ENCODE results near the gene CCDC178.

Gene CCDC178

GRCh38 chr18:33034945-33035344 lies 405.6 kb downstream of the CCDC178 start:
- no peak for DNase-seq (ENCODE audit: low read depth in 1 of 2, low spot score in 1 of 2)
- H3K27ac ChIP-seq (replicated peaks): no peak overlapping the region
- H3K4me3 ChIP-seq (replicated peaks; ENCODE audit: insufficient read depth, low read length): no peak overlapping the region
- TF ChIP-seq CTCF (IDR thresholded peaks at IDR 0.05; ENCODE audit: insufficient read depth, low read length) (no peak), REST (IDR thresholded peaks at IDR 0.05; ENCODE audit: insufficient replicate concordance, low read depth) (no peak), GABPA (IDR thresholded peaks at IDR 0.05; ENCODE audit: low read depth) (no peak), POLR2AphosphoS5 (IDR thresholded peaks at IDR 0.05; ENCODE audit: low read depth) (no peak), SPI1 (IDR thresholded peaks at IDR 0.05; ENCODE audit: borderline replicate concordance, low read depth) (no peak)
- H3K27me3 ChIP-seq (ENCODE audit: insufficient read depth, poor library complexity, severe bottlenecking): no peaks in the 10 kb centered on the region

DNA sequence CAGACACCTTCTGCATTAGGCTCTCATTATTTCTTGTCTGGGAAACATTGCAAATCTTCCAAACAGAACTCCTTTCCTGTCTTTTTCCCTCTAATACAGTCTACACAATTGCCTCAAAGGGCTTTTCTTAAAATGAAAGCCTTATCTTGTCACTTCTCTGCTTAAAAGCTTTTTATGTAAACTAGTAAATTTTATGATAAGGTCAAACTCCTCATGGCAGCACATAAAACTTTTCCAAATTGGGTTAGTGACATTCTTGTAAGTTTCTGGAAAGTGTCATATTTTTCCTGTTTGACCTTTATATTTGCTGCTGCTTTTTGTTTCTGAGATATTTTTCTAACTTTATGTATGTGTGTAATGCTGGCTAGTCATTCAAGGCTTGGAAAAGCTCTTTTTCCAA lies 406.3 kb downstream of the CCDC178 start:
- DNase-seq (ENCODE audit: low read depth in 1 of 2, low spot score in 1 of 2): no peak
- no peak for TF ChIP-seq CTCF (IDR thresholded peaks at IDR 0.05; ENCODE audit: insufficient read depth, low read length)
- no peak for TF ChIP-seq GABPA (IDR thresholded peaks at IDR 0.05; ENCODE audit: low read depth)
- no peak for TF ChIP-seq POLR2AphosphoS5 (IDR thresholded peaks at IDR 0.05; ENCODE audit: low read depth)
- TF ChIP-seq SPI1 (IDR thresholded peaks at IDR 0.05; ENCODE audit: borderline replicate concordance, low read depth): no peak
- no peak for TF ChIP-seq REST (IDR thresholded peaks at IDR 0.05; ENCODE audit: insufficient replicate concordance, low read depth)
- Histone ChIP-seq H3K4me3 (replicated peaks; ENCODE audit: insufficient read depth, low read length) (no peak overlapping the region), H3K27ac (replicated peaks) (no peak overlapping the region), H3K27me3 (ENCODE audit: insufficient read depth, poor library complexity, severe bottlenecking) (no peaks in the 10 kb centered on the region)

DNA sequence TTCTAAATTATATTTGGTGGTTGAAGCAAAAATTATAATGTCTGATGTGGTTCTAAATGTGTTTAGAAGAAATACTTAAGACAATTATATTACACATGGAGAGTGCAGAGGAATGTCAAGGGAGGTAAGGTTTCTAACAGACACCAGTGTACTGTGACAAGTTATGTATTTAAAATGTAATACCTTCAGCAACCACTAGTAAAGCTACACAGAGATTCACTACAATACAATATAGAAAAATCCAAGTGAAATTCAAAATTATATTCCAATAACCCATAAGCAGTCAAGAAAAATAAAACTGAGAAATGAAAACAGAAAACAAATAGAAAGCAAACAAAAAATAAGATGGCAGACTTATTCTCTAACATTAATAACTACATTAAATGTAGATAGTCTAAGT lies 418.2 kb downstream of the CCDC178 start:
- DNase-seq (ENCODE audit: low read depth in 1 of 2, low spot score in 1 of 2): no peak
- Histone ChIP-seq H3K27me3 (ENCODE audit: insufficient read depth, poor library complexity, severe bottlenecking) (no peaks in the 10 kb centered on the region), H3K4me3 (replicated peaks; ENCODE audit: insufficient read depth, low read length) (no peak overlapping the region), H3K27ac (replicated peaks) (no peak overlapping the region)
- TF ChIP-seq POLR2AphosphoS5 (IDR thresholded peaks at IDR 0.05; ENCODE audit: low read depth): no peak
- no peak for TF ChIP-seq SPI1 (IDR thresholded peaks at IDR 0.05; ENCODE audit: borderline replicate concordance, low read depth)
- no peak for TF ChIP-seq CTCF (IDR thresholded peaks at IDR 0.05; ENCODE audit: insufficient read depth, low read length)
- no peak for TF ChIP-seq GABPA (IDR thresholded peaks at IDR 0.05; ENCODE audit: low read depth)
- TF ChIP-seq REST (IDR thresholded peaks at IDR 0.05; ENCODE audit: insufficient replicate concordance, low read depth): no peak

All from HL-60 (cell line).